Endothelial cell of umbilical vein (primary cell): Measurements from ENCODE around the gene CACHD1. TPM values are rescaled to one million over a fixed set of nuclear protein-coding genes. Genes with fewer than 3 reads are reported as not detected.

ENCODE experiments used
- BruUV-seq: library from RNA; stranded (reverse); fragments of 400-500 nt; replicated peaks from 2 replicates; lab custom pipeline; 2021; lab: Mats Ljungman, UMichigan
- CTCF ChIA-PET: fragments of 300-600, 350-600 bp; sonication (Branson Sonifier 250); formaldehyde crosslinking; loops from one replicate; lab custom pipeline; 2021; ENCODE audit warnings: antibody characterized with exemption, inconsistent platforms; lab: Charles Lee
- POLR2A ChIA-PET: fragments of 300-600, 350-600 bp; sonication (Branson Sonifier 250); formaldehyde crosslinking; loops from one replicate; lab custom pipeline; 2021; ENCODE audit warnings: antibody characterized with exemption, inconsistent platforms; lab: Charles Lee
- DNase-seq: peaks from one replicate; pipeline ENCODE4 v3.0.0-alpha.2; 2011; ENCODE audit warnings: low read depth, low spot score
- FAIRE-seq: peaks from 2 replicates; lab custom pipeline; 2011; peaks lifted over from hg19 to GRCh38; lab: Jason Lieb, UNC
- H2AFZ ChIP-seq: 2 replicates; pipeline ENCODE4 v1.6.0; 2012; ENCODE audit warnings: low read depth, low read length, control low read depth, inconsistent platforms
- H3K27ac ChIP-seq: 2 replicates; pipeline ENCODE4 v1.5.1; 2011; ENCODE audit warnings: low read depth, mild to moderate bottlenecking, control low read depth, low read length, moderate library complexity; ENCODE audit not compliant: insufficient read depth
- H3K27me3 ChIP-seq, 2 experiments: 2 replicates each; pipeline versions ENCODE4 v1.6.0 to v1.6.1; 2011; ENCODE audit warnings: low read length in 2 of 2, mixed read lengths in 1 of 2; ENCODE audit not compliant: control insufficient read depth in 2 of 2, insufficient read depth in 2 of 2
- H3K36me3 ChIP-seq, 2 experiments: 2 replicates in 1 of 2; 3 replicates in 1 of 2; pipeline ENCODE4 v1.5.1; 2011; ENCODE audit warnings: low read length in 2 of 2, mild to moderate bottlenecking in 1 of 2, moderate library complexity in 1 of 2; ENCODE audit not compliant: control insufficient read depth in 2 of 2, insufficient read depth in 2 of 2; ENCODE audit errors: extremely low read depth in 1 of 2
- H3K4me1 ChIP-seq: 3 replicates; pipeline ENCODE4 v1.5.1; 2011; ENCODE audit warnings: mild to moderate bottlenecking, low read length; ENCODE audit not compliant: control insufficient read depth, insufficient read depth; ENCODE audit errors: extremely low read depth
- H3K4me2 ChIP-seq: 2 replicates; pipeline ENCODE4 v1.6.1; 2011; ENCODE audit warnings: low read length, control low read depth, mixed read lengths; ENCODE audit not compliant: insufficient read depth
- H3K4me3 ChIP-seq, 3 experiments: fragments of 200-600 bp in 1 of 3; sonication (generic), shearing (Covaris generic) in 1 of 3; replicated peaks in 1 of 3; 2 replicates each; pipeline ENCODE4 v1.5.1; 2011 to 2016; ENCODE audit warnings: control low read depth in 3 of 3, low read length in 3 of 3, mild to moderate bottlenecking in 2 of 3, inconsistent platforms in 1 of 3, low read depth in 1 of 3, moderate library complexity in 1 of 3; ENCODE audit not compliant: insufficient read depth in 1 of 3
- H3K79me2 ChIP-seq: 2 replicates; pipeline ENCODE4 v1.6.0; 2012; ENCODE audit warnings: low read length, inconsistent platforms; ENCODE audit not compliant: control insufficient read depth, insufficient read depth
- H3K9ac ChIP-seq: replicated peaks from 2 replicates; pipeline ENCODE3; 2011; ENCODE audit warnings: low read length, control low read depth; ENCODE audit not compliant: insufficient read depth; ENCODE audit errors: extremely low read depth
- H3K9me1 ChIP-seq: replicated peaks from 3 replicates; pipeline ENCODE4 v1.6.0; 2011; ENCODE audit warnings: mild to moderate bottlenecking, low read length; ENCODE audit not compliant: control insufficient read depth, insufficient read depth; ENCODE audit errors: extremely low read depth
- H3K9me3 ChIP-seq: replicated peaks from 2 replicates; pipeline ENCODE4 v1.5.1; 2012; ENCODE audit warnings: low read length, inconsistent platforms; ENCODE audit not compliant: control insufficient read depth, insufficient read depth
- H4K20me1 ChIP-seq: replicated peaks from 2 replicates; pipeline ENCODE3; 2011; ENCODE audit warnings: mild to moderate bottlenecking, low read length; ENCODE audit not compliant: control insufficient read depth, insufficient read depth; ENCODE audit errors: extremely low read depth
- EZH2 ChIP-seq: IDR thresholded peaks from 2 replicates; pipeline ENCODE4 v1.6.1; 2012; ENCODE audit warnings: borderline replicate concordance, low read depth, mild to moderate bottlenecking, moderate library complexity, low read length, inconsistent platforms; ENCODE audit not compliant: severe bottlenecking
- FOS ChIP-seq: IDR thresholded peaks from 2 replicates; pipeline ENCODE4 v1.6.1; 2011; ENCODE audit warnings: mild to moderate bottlenecking, low read length, moderate library complexity, borderline replicate concordance; ENCODE audit not compliant: insufficient read depth
- JUN ChIP-seq: IDR thresholded peaks from 2 replicates; pipeline ENCODE4 v1.6.1; 2011; ENCODE audit warnings: borderline replicate concordance, low read depth; ENCODE audit not compliant: insufficient read length, insufficient read depth
- MYC ChIP-seq: IDR thresholded peaks from one replicate; pipeline ENCODE4 v1.6.1; 2011; ENCODE audit warnings: mild to moderate bottlenecking, low read depth, low read length
- POLR2A ChIP-seq: IDR thresholded peaks from 2 replicates; pipeline ENCODE4 v1.6.1; 2012; ENCODE audit warnings: low read depth, mild to moderate bottlenecking, control low read depth, low read length
- dilution Hi-C: fragments of 300-500 bp; cut with MboI; formaldehyde crosslinking; loops from one replicate; pipeline ENCODE4 v1.15.0; 2019; ENCODE audit warnings: low sequenced_read_pairs; ENCODE audit not compliant: extremely low pct_ligation_motif_present
- intact Hi-C: fragments of 100-400 bp; cut with micrococcal nuclease; formaldehyde crosslinking; loops from one replicate; pipeline ENCODE4 v1.10.0; 2022
- polyA plus RNA-seq, 4 experiments: library from polyadenylated mRNA; depleted of rRNA in 3 of 4; stranded (reverse) in 3 of 4; unstranded in 1 of 4; fragments of >200 nt; gene quantifications; 2 replicates each; pipeline versions ENCODE4 v1.2.1 to v1.2.3, GENCODE V29; 2011 to 2012; ENCODE audit warnings: missing spikeins in 1 of 4
- total RNA-seq: library from RNA; stranded (reverse); gene quantifications from 2 replicates; pipeline ENCODE4 v1.2.3, GENCODE V29; 2021
- TF ChIP-seq, protein P1 (sequence below), 2 donors: IDR thresholded peaks; 1 replicate in 1 of 2; 2 replicates in 1 of 2; pipeline ENCODE4 v1.5.1; 2011; ENCODE audit warnings: low read length in 2 of 2, mild to moderate bottlenecking in 2 of 2, moderate library complexity in 2 of 2, control low read depth in 1 of 2, inconsistent platforms in 1 of 2, low read depth in 1 of 2; ENCODE audit not compliant: insufficient read depth in 1 of 2; ENCODE audit errors: extremely low read depth in 1 of 2

CACHD1 gene
- total and polyA plus RNA-seq, 2 donors (not counting 3 experiments of a cell fraction or from before 2014, with no cell fraction given), result 3.6 to 9.3 TPM

DNA sequence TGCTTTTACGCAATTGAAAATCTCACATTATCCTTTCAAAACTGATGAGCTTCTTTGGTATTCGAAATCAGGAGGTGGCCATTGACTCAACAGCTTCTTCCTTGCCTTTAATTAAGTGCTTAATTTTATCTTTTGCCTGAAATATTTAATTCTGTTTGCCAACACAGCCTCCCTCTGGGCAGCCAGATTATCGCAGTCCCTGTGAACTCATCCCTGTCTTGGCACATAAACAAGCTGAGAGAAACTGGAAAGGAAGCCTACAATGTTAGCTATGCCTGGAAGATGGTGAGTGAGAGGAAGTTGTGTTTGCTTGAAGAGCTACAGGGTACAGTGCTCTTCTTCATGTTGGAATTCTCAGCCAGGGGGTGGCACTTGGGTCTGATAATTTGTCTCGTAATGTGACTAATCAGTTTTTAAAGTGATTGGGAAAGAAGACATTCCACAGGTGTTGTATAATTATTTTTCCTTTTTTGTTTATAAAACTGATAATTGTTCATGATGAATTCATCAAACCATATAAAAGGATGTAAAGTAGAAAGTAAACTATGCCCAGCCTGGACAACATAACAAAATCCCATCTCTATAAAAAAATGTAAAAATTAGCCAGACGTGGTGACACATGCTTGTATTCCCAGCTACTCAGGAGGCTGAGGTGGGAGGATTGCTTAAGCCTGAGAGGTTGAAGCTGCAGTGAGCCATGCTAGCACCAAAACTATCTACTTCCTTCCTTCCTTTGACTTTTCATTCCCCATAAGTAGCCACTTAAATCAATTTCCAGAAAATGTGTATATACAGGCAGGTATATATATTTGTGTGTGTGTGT lies 184.8 kb downstream of the CACHD1 start:
- no peak overlapping the region for H3K4me2 ChIP-seq
- POLR2A ChIA-PET, result no interaction called here
- H4K20me1 ChIP-seq, result no peaks in the 10 kb centered on the region
- H3K4me3 ChIP-seq, result no peak overlapping the region
- no peak for TF ChIP-seq POLR2A
- TF ChIP-seq MYC, result no peak
- no peak for TF ChIP-seq EZH2
- TF ChIP-seq, protein P1, sequence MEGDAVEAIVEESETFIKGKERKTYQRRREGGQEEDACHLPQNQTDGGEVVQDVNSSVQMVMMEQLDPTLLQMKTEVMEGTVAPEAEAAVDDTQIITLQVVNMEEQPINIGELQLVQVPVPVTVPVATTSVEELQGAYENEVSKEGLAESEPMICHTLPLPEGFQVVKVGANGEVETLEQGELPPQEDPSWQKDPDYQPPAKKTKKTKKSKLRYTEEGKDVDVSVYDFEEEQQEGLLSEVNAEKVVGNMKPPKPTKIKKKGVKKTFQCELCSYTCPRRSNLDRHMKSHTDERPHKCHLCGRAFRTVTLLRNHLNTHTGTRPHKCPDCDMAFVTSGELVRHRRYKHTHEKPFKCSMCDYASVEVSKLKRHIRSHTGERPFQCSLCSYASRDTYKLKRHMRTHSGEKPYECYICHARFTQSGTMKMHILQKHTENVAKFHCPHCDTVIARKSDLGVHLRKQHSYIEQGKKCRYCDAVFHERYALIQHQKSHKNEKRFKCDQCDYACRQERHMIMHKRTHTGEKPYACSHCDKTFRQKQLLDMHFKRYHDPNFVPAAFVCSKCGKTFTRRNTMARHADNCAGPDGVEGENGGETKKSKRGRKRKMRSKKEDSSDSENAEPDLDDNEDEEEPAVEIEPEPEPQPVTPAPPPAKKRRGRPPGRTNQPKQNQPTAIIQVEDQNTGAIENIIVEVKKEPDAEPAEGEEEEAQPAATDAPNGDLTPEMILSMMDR (IDR thresholded peaks at IDR 0.05; ENCODE audit: extremely low read depth in 1 of 2, insufficient read depth in 1 of 2, low read depth in 1 of 2, low read length in 2 of 2), result no peak
- TF ChIP-seq FOS, result no peak
- no peak for TF ChIP-seq JUN
- H3K9me3 ChIP-seq, result no peaks in the 10 kb centered on the region
- no peak overlapping the region for H3K9ac ChIP-seq
- dilution Hi-C loops, result no loop called here
- H3K27ac ChIP-seq, result no peak overlapping the region
- CTCF ChIA-PET, result interaction anchor here (0.9 to 1.2 kb wide), 3 partner anchors 56 to 386 kb away, joined by 3 to 6 read pairs (median 4); no protein-coding TSS in a partner anchor
- no peak overlapping the region for H2AFZ ChIP-seq
- H3K36me3 ChIP-seq, result no peaks in the 10 kb centered on the region
- no peaks in the 10 kb centered on the region for H3K79me2 ChIP-seq
- no peaks in the 10 kb centered on the region for H3K9me1 ChIP-seq
- no peak for FAIRE-seq
- H3K4me1 ChIP-seq, result no peaks in the 10 kb centered on the region
- intact Hi-C loops, result no loop called here
- DNase-seq, result peak; percentile 17
- no TSS peak for BruUV-seq
- H3K27me3 ChIP-seq, result no peaks in the 10 kb centered on the region
